ENCODE results near the gene C6orf89.
"Not testable (repeated sequence)": the region's sequence is repeated elsewhere in the genome, so short reads cannot be mapped to it uniquely, and the experiment has no call there.

C6orf89 gene

DNA sequence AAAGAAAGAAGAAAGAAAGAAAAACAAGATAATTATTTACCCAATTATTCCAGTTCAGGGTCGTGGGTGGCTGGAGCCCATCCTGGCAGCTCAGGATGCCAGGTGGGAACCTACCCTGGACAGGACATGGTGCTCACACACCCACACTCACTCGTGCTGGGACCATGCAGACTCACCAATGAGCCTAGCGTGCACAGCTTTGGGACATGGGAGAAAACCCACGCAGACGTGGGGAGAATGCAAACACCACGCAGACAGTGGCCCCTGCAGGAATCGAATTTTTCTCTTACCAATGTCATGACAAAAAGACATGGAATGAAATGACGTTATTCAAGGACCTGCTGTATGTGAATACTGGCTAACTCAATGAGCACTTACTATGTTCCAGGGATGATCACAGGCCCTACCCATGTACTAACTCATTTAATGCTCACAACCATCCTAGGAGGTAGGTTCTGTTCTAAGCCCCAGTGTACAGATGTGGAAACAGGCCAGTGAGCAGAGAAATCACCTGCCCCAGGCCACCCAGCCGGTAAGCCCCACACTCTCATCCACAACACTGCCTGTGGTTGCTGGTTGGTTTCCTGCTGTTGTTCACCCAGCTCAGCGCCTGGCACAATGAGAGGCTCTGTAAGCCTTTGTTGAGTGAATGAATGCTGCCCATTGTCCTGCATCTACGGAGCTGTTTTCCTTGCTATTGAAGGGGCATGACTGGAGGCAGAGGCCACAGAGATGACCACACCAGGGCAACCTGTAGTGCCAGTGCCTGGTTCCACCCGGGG lies 62.0 kb downstream of the C6orf89 start:
- no peaks in the 10 kb centered on the region for H3K27me3 ChIP-seq (ENCODE audit: control insufficient read depth, insufficient read depth, low read length)
- H3K27ac ChIP-seq = no peak overlapping the region
- H3K36me3 ChIP-seq (ENCODE audit: control insufficient read depth, insufficient read depth, low read length) = no peaks in the 10 kb centered on the region
- no peak overlapping the region for H3K9ac ChIP-seq
- TF ChIP-seq, protein P1, sequence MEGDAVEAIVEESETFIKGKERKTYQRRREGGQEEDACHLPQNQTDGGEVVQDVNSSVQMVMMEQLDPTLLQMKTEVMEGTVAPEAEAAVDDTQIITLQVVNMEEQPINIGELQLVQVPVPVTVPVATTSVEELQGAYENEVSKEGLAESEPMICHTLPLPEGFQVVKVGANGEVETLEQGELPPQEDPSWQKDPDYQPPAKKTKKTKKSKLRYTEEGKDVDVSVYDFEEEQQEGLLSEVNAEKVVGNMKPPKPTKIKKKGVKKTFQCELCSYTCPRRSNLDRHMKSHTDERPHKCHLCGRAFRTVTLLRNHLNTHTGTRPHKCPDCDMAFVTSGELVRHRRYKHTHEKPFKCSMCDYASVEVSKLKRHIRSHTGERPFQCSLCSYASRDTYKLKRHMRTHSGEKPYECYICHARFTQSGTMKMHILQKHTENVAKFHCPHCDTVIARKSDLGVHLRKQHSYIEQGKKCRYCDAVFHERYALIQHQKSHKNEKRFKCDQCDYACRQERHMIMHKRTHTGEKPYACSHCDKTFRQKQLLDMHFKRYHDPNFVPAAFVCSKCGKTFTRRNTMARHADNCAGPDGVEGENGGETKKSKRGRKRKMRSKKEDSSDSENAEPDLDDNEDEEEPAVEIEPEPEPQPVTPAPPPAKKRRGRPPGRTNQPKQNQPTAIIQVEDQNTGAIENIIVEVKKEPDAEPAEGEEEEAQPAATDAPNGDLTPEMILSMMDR (IDR thresholded peaks at IDR 0.05) = no peak
- H2AFZ ChIP-seq = no peak overlapping the region
- no peaks in the 10 kb centered on the region for H3K9me3 ChIP-seq (ENCODE audit: control insufficient read depth, low read length)
- H3K79me2 ChIP-seq = no peaks in the 10 kb centered on the region
- no peaks in the 10 kb centered on the region for H3K4me1 ChIP-seq
- no peak overlapping the region for H3K4me2 ChIP-seq (ENCODE audit: low read length)
- H3K4me3 ChIP-seq (ENCODE audit: low read depth, low read length) = no peak overlapping the region

DNA sequence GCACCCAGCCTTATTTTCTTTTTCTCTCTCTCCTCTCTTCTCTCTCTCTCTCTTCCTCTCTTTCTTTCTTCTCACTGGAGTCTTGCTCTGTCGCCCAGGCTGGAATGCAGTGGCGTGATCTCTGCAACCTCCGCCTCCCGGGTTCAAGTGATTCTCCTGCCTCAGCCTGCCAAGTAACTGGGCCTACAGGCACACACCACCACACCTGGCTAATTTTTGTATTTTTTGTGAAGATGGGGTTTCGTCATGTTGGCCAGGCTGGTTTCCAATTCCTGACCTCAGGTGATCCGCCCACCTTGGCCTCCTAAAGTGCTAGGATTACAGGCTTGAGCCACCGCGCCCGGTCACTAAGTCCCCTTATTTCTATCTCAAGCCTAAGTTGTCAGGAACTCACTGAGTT lies 63.3 kb downstream of the C6orf89 start:
- not testable (repeated sequence) for H3K4me2 ChIP-seq (ENCODE audit: low read length); H3K27me3 ChIP-seq (ENCODE audit: control insufficient read depth, insufficient read depth, low read length); H3K9me3 ChIP-seq (ENCODE audit: control insufficient read depth, low read length); H3K4me1 ChIP-seq; H3K9ac ChIP-seq; H2AFZ ChIP-seq; H3K4me3 ChIP-seq (ENCODE audit: low read depth, low read length); H3K79me2 ChIP-seq; H3K27ac ChIP-seq; H3K36me3 ChIP-seq (ENCODE audit: control insufficient read depth, insufficient read depth, low read length)

DNA sequence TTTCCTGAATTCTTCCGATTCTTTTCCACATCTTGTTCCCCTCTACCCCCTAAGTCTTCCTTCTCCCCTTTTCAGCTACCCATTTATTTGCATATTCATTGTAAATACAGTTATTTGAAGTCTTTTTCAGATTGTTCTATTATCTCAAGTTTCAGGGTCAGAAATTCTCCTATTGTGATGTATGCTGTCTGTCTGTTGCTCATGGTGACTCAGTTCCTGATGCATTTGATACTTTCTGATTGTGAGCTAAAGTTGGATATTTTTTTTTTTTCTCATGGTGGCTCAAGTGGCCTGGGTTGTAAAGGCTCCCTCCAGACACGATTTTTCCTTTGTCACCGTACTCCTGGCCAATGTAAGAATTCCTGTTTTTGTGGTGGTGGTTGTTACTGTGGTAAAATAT lies 63.9 kb downstream of the C6orf89 start:
- no peaks in the 10 kb centered on the region for H3K36me3 ChIP-seq (ENCODE audit: control insufficient read depth, insufficient read depth, low read length)
- H3K4me3 ChIP-seq (ENCODE audit: low read depth, low read length) = no peak overlapping the region
- no peak overlapping the region for H3K9ac ChIP-seq
- no peaks in the 10 kb centered on the region for H3K9me3 ChIP-seq (ENCODE audit: control insufficient read depth, low read length)
- no peaks in the 10 kb centered on the region for H3K27me3 ChIP-seq (ENCODE audit: control insufficient read depth, insufficient read depth, low read length)
- no peaks in the 10 kb centered on the region for H3K79me2 ChIP-seq
- no peak overlapping the region for H2AFZ ChIP-seq
- TF ChIP-seq, protein P1 (IDR thresholded peaks at IDR 0.05) = no peak
- H3K4me1 ChIP-seq = no peaks in the 10 kb centered on the region
- H3K4me2 ChIP-seq (ENCODE audit: low read length) = no peak overlapping the region
- no peak overlapping the region for H3K27ac ChIP-seq

DNA sequence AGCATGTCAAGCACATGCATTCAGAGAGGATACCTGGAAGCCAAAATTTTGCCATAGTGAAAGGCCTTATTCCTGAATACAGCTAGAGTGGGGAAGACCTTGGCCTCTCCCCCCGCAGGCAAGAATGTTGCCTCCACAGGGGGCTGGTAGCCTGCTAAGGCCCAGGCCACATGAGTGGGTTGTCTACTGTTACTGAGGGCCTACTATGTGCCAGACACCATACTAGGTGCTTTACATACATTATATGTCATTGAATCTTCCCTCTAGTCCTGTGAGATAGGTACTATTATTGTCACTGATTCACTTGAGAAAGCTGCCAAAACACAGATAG lies 68.1 kb downstream of the C6orf89 start:
- no peak overlapping the region for H3K9ac ChIP-seq
- H3K79me2 ChIP-seq = no peaks in the 10 kb centered on the region
- no peak overlapping the region for H2AFZ ChIP-seq
- H3K9me3 ChIP-seq (ENCODE audit: control insufficient read depth, low read length) = no peaks in the 10 kb centered on the region
- H3K27me3 ChIP-seq (ENCODE audit: control insufficient read depth, insufficient read depth, low read length) = no peaks in the 10 kb centered on the region
- H3K4me2 ChIP-seq (ENCODE audit: low read length) = no peak overlapping the region
- no peak overlapping the region for H3K4me3 ChIP-seq (ENCODE audit: low read depth, low read length)
- no peaks in the 10 kb centered on the region for H3K36me3 ChIP-seq (ENCODE audit: control insufficient read depth, insufficient read depth, low read length)
- no peaks in the 10 kb centered on the region for H3K4me1 ChIP-seq
- no peak overlapping the region for H3K27ac ChIP-seq
- TF ChIP-seq, protein P1 (IDR thresholded peaks at IDR 0.05) = no peak

DNA sequence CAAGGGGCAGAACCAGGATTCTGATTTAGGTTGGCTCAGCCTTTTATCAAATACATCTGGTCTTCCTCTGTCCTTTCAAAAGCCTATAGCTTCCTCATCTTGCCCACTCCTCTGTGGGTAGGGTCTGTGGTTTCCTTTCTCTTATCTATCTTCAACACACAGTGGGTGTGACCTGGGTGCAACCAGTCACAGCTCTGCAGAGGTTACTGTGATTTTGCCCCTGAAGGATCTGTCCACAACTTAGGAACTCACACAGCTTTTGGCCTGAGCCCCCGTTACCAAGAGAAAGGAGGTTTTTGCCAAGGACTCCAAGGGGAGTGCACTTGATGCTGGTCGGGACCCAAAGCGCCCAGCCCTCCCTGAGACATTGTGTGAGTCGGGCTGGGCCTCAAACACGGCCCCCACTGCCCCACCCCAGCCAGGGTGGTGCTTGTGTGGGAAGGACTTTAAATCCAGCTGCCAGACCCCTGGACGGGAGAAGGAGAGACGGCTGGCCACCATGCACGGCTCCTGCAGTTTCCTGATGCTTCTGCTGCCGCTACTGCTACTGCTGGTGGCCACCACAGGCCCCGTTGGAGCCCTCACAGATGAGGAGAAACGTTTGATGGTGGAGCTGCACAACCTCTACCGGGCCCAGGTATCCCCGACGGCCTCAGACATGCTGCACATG lies 68.6 kb downstream of the C6orf89 start, which contains the start of gene PI16:
TSS of gene PI16 (plus strand) at position 477 of the 670 bp plus-strand sequence. CDS start at position 500, 23 bp downstream.
- no peak within 1 kb of the TSS for H3K4me2 ChIP-seq (ENCODE audit: low read length)
- no peak within 1 kb of the TSS for H3K27ac ChIP-seq
- no peaks in the 10 kb centered on the region for H3K79me2 ChIP-seq
- no peaks in the 10 kb centered on the region for H3K4me1 ChIP-seq
- H3K9me3 ChIP-seq (ENCODE audit: control insufficient read depth, low read length) = no peaks in the 10 kb centered on the region
- H3K27me3 ChIP-seq (ENCODE audit: control insufficient read depth, insufficient read depth, low read length) = no peaks in the 10 kb centered on the region
- TF ChIP-seq, protein P1 (IDR thresholded peaks at IDR 0.05) = no peak
- no peaks in the 10 kb centered on the region for H3K36me3 ChIP-seq (ENCODE audit: control insufficient read depth, insufficient read depth, low read length)
- H3K4me3 ChIP-seq (ENCODE audit: low read depth, low read length) = no peak within 1 kb of the TSS
- H3K9ac ChIP-seq = no peak within 1 kb of the TSS
- H2AFZ ChIP-seq = no peak within 1 kb of the TSS
